NCI-H2107 treated with DMSO at 0.1 percent for 48 hours (cell line): Measurements from ENCODE around the gene RSPH9.
"Not testable (repeated sequence)": the region's sequence is repeated elsewhere in the genome, so short reads cannot be mapped to it uniquely, and the experiment has no call there.

Source experiments
- DNase-seq: peaks from one replicate; lab custom pipeline; 2025; ENCODE audit not compliant: unreplicated experiment; lab: John Stamatoyannopoulos, UW

Gene RSPH9

DNA sequence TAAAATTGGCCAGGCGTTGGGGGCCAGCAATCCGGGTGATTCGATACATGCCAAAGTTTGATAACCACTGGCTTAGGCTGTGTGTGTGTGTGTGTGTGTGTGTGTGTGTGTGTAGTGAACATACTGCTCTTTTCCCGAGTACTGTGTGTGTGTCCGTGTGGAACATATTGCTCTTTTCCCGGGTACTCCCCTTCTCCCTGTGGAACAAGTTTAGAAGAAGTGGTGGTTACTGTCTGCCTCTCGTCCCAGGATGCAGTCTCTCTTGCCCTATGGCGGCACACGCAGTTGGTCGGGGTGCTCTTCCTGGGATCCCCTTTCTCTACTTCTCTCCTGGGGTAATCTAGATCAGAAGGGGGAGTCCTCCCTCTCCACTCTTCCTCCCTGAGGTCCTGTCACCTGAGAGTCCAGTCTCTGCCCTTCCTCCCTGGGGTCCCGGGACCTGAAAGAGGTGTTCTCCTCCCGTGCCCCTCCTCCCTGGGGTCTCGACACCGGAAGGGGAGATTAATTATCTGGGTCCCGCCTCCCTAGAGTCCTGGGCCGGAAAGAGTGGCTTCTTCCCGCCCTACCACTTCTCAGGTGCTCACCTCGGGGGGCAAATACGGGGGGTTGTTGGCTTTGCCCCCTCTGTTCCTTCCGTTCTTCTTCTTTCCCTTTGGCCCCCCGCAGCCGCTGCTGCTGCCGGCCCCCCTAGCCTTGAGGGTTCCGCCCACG lies 16.3 kb upstream of the RSPH9 start:
- no peak for DNase-seq

GRCh38 chr6:43629104-43629504 lies 15.7 kb upstream of the RSPH9 start, which contains the start of gene GTPBP2:
GTPBP2 (minus strand) TSS chr6:43629264; CDS start chr6:43629162, 102 bp downstream.
- DNase-seq, result peak; percentile 78

DNA sequence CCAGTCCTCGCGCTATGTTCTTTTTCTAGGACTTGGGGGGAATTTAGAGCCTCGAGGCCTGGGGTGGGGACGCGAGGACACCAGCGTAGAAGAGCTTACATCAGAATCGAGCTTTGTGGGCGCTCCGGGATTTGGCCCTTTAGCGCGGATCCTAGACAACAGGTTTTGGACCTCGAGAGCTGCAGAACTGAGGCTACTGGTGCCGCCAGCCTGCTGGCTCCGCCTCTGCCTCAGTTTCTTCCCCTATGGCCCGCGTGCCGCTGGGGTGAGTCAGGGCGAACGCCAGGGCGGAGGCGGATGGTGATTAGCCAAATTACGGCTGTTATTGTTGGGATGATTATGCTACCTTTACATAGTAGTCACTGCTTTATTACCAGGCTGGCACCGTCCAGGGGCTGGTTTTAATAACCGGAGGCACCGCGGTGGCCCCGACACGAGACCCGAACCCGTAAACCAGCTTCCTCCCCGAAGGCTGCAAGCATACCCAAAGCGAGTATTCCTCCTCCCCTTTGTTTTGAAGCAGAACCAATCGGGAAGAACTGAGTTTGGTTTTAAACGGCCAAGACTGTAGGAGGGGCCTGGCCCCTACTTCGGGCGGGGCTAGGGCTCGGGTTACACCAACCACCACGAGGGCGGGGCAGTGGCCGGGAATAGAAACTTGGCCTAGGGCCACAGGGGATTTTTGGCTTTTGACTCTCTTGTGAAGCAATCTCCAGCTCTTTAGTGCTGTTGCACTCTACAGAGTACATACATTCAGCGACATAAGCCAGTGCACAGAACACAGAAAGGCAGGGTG lies 15.1 kb upstream of the RSPH9 start:
- peak; percentile 89 for DNase-seq

DNA sequence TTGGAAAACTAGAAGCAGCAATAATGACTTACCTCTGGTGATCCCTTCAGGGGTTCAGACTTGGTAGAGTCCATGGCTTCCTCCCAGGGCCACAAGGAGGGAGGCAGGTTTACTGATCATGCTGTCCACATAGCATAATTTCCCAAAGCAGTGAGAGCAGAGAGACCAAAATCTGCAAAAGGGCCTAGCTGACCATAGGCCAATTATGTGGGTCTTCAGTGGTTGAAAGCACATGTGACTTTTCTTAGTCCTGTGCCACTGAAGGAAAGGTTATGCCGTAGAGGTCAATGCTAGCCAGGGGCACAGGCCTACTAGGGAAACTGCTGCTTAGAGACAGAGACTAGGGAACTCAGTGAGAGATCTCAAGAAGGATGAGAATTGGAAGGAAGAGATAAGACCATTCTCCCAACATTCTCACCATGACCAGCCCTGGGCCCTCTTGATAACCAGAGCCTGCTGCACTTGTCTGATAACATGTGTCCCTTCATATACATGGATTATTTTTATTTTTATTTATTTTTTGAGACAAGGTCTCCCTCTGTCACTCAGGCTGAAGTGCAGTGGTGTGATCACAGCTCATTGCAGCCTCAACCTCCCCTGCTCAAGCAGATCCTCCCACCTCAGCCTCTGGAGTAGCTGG lies 13.7 kb upstream of the RSPH9 start:
- no peak for DNase-seq

DNA sequence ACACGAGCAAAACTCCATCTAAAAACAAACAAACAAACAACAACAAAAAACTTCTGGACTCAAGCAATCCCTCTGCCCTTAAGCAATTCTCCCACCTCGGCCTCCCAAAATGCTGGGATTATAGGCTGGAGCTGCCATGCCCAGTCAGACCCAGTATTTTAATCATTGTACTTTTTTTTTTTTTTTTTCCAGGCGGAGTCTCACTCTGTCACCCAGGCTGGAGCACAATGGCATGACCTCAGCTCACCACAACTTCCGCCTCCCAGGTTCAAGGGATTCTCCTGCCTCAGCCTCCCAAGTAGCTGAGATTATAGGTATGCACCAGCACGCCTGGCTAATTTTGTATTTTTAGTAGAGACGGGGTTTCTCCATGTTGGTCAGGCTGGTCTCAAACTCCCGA lies 11.8 kb upstream of the RSPH9 start:
- DNase-seq, result not testable (repeated sequence)

GRCh38 chr6:43634702-43635303 lies 10.0 kb upstream of the RSPH9 start:
- peak; percentile 36 for DNase-seq

- peak; percentile 26 for DNase-seq
Measured at GRCh38 chr6:43635387-43636307, 9.2 kb upstream of the RSPH9 start, which contains the start of gene MAD2L1BP. MAD2L1BP (plus strand) TSS chr6:43635840; CDS start chr6:43635876, 36 bp downstream.

- no peak for DNase-seq
Measured at GRCh38 chr6:43636308-43636659, 8.6 kb upstream of the RSPH9 start.

GRCh38 chr6:43639984-43640800 lies 4.6 kb upstream of the RSPH9 start:
- DNase-seq, result no peak

GRCh38 chr6:43645613-43645964 lies 753 bp downstream of the RSPH9 start:
- no peak for DNase-seq

GRCh38 chr6:43647613-43648012 lies 2.8 kb downstream of the RSPH9 start:
- no peak for DNase-seq

GRCh38 chr6:43648248-43648647 lies 3.4 kb downstream of the RSPH9 start:
- no peak for DNase-seq

DNA sequence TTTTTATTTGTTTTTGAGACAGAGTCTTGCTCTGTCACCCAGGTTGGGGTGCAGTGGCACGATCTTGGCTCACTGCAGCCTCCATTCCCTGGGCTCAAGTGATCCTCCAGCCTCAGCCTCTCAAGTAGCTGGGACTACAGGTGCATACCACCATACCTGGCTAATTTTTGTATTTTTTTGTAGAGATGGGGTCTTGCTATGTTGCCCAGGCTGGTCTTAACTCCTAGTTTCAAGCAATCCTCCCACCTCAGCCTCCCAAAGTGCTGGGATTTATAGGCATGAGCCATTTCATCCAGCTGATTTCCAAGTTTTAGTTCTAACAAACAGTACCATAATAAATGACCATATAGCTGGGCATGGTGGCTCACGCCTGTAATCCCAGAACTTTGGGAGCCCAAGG lies 8.0 kb downstream of the RSPH9 start:
- not testable (repeated sequence) for DNase-seq

GRCh38 chr6:43657221-43657802 lies 12.5 kb downstream of the RSPH9 start:
- no peak for DNase-seq

DNA sequence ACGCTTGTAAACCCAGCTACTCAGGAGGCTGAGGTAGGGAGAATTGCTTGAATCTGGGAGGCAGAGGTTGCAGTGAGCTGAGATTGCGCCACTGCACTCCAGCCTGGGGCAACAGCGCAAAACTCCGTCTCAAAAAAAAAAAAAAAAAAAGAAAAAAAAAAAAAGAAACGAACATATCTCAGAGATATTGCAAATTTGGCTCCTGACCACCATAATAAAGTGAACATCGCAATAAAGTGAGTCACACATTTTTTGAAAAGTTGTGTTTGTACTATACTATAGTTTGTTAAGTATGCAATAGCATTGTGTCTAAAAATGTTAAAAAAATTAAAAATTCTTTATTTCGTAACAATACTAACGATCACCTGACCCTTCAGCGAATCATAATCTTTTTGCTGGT lies 13.3 kb downstream of the RSPH9 start:
- no peak for DNase-seq

DNA sequence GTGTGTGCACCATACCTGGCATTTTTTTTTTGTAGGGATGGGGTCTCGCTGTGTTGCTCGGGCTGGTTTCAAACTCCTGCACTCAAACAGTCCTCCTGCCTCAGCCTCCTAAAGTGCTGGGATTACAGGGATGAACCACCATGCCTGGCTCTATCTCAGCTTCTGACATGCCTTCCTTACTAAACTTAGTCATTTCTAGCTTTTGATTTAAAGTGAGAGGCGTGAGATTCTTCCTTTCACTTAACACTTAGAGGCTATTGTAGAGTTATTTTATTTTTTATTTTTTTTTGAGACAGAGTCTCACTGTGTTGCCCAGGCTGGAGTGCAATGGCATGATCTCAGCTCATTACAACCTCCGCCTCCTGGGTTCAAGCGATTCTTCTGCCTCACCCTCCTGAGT lies 18.1 kb downstream of the RSPH9 start:
- DNase-seq, result not testable (repeated sequence)

DNA sequence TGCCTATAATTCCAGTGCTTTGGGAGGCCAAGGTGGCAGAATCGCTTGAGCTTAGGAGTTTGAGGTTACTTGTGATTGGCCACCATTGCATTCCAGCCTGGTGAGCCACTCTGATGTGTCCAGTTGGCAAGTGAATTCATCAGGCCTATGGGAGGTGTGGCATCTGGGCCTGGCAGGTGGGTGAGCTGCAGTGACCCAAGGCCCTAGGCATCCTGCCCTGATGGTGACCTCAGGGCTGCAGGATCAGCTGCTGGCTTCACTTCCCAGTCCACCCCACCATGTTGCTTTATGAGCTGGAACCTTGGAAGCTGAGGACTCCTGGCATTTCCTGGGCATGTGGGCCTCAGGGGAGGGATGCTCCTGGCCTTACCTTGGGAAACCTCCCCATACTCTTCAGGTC lies 20.5 kb downstream of the RSPH9 start:
- DNase-seq, result no peak

GRCh38 chr6:43666196-43666920 lies 21.5 kb downstream of the RSPH9 start:
- DNase-seq, result no peak
